HG03060 (cell line): ENCODE results near the gene CALN1.
"Not testable (repeated sequence)": the region's sequence is repeated elsewhere in the genome, so short reads cannot be mapped to it uniquely, and the experiment has no call there.

Source experiments
- ATAC-seq: cut with Tn5 transposase; IDR thresholded peaks from one replicate; pipeline ENCODE4 v1.9.1; 2021; ENCODE audit warnings: low read depth, moderate number of reproducible peaks; ENCODE audit not compliant: unreplicated experiment

Gene CALN1

DNA sequence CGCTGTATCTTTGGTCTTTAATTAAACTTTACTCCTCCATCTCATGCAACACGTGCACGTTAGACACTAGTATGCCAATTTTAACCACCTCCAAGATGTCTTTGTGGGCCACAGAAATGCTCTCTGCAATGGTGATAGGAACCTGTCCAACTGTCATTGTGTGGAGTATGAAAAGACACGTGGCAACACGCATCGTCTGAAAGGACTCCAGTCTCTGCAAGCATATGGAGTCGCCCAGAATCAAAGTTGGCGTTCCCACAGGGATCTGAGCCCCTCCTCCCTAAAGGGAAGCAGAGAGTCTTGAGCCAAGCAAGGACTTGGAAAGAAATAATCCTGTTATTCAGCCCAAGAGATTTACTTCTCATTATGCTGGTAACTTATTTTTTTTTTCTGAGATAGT, 301.1 kb downstream of the CALN1 start:
- ATAC-seq, result no peak

DNA sequence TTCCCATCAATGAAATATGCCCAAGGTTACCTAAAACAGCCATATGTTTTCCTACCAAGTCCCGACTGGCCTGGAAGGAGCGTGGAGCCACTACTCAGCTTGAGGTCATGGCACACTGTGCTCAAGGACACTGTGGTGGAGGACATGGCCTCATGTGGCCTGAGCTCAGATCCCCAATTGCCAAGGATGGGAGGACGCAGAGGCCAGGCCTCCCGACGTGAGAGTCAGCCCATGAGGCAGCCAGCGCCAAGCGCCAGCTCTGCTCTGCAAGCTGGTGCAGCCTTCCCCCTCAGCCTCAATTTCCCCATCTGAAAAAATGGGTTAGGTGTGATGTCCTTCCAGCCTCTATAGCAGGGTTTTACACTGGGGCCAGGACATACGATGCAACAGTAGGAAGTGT, 302.6 kb downstream of the CALN1 start:
- no peak for ATAC-seq

DNA sequence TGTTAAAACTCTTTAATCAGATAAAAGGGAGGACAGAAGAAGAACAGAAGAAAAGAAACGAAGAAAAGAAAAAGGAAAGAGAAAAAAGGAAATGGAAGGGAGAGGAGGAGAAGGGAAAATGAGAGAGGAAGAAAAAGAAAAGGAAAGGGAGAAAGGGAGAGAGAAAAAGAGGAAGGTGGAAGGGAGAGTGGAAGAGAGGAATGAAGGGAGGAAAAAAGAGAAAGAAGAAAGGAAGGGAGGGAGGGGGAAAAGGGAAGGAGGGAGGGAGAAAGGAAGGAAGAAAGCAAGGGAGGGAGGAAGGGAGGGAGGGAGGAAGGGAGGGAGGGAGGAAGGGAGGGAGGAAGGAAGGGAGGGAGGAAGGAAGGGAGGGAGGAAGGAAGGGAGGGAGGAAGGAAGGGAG, 305.7 kb downstream of the CALN1 start:
- ATAC-seq, result no peak

DNA sequence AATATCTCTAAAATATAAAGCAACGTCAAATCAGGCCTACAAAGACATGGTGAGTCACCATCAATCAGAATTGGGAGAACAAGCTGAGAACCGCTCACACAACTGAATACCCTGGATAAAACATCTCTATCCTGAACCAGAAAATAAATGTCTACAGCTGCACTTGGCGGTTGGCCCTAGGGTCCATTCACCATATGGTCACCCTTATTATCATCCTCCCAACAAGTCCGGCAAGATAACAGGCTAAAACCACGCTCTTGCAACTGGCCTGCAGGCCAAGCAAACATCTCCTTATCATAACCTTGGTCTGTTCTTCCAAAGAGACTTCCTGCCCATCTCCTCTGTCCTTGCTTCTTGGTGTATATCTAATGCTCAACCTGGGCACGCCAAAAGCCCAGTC, 310.7 kb downstream of the CALN1 start:
- ATAC-seq, result no peak

DNA sequence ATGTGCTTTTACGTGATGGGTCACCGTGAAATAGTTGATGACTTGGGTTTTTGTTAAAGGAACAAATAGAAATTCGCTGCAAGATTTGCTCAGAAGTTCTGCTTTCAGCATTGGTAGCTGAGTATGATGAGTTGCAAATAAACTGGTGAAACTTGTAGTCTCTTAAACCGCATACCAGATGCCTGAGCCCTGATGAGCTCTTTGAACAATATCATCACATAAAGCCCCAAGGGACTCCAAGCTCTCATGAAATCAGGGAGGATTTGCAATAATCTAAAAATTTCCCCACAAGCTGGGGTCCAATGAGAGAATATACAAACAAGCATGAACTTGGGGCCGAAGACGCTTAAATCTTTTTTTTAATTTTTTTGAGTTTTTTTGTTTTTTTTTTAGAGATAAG, 312.4 kb downstream of the CALN1 start:
- ATAC-seq, result no peak

DNA sequence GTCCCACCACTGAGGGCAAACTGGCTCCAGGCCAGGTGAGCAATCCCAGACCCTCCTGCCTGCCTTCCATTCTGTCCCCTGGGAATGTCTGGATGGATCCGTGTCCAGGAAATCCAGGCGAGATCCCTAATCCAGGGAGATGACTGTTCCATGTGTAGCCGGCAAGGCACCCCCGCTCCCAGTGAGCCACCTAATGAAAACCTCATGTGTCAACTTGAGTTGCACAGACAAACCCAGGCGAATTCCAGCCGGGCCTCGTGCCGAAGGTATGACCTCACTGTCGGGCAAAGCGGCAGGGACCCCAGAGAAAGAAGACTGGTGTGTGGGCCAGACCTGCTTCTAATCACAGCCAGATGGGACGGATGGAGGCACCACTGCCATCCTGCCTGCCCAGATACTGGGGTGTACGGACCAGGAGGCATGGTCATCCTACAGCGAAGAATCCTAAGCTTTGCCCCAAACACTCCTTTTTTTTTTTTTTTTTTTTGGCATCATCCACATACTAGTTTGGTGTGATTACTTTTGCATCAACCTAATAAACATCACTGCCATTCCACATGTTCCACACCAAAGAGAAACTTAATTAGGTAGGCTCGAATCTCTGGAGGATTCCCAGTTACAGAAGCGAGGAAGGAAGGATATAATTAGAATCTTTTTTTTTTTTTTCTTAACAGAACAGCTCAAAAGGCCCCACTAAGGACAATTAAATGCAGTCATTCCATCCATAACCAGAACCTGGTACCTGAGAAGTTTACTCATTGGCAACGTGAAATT, 313.1 kb downstream of the CALN1 start:
- ATAC-seq, result no peak

DNA sequence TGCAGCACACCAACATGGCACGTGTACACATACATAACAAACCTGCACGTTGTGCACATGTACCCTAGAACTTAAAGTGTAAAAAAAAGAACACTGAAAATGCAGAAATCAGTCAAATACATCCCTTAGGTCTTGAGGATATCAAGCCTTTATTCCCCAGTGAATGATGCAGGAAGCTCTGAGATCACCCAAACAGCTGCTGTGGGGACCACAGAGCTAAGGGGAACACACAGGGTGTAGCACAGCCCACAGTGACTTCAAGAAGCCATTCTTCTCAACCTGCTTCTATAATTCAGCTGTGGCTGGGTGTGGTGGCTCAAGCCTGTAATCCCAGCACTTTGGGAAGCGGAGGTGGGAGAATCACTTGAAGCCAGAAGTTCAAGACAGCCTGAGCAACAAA, 314.9 kb downstream of the CALN1 start:
- ATAC-seq, result no peak

DNA sequence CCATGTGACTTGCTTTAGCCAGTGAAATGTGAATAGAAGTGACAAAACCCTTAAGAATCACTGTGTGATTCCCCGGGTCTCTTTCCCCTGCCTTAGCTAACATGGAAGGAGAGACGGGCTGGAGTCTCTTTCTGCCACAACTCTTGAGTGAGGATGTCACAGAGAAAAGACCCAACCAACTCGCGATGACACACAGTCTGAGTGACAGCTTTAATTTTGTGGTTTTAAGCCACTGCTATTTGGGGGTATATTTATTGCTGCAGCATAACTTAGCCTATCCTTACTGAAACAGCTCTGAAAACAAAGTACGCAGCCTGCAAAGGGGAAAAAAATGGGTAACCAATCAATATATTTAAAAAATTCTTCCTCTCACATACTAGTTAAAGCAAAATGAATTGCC, 319.4 kb downstream of the CALN1 start:
- no peak for ATAC-seq

DNA sequence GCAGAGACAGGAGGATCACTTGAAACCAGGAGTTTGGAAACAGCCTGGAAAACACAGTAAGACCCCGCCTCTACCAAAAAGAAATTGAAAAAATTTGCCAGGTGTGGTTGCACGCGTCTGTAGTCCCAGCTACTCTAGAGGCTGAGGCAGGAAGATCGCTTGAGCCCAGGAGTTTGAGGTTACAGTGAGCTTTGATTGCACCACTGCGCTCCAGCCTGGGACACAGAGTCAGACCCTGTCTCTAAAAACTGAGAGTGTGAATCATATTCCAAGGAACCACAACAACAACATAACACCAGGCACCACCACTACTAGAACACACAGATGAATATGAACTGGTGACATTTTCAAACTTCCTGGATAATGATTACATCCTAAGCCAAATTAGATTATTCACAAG, 324.2 kb downstream of the CALN1 start:
- ATAC-seq, result no peak

DNA sequence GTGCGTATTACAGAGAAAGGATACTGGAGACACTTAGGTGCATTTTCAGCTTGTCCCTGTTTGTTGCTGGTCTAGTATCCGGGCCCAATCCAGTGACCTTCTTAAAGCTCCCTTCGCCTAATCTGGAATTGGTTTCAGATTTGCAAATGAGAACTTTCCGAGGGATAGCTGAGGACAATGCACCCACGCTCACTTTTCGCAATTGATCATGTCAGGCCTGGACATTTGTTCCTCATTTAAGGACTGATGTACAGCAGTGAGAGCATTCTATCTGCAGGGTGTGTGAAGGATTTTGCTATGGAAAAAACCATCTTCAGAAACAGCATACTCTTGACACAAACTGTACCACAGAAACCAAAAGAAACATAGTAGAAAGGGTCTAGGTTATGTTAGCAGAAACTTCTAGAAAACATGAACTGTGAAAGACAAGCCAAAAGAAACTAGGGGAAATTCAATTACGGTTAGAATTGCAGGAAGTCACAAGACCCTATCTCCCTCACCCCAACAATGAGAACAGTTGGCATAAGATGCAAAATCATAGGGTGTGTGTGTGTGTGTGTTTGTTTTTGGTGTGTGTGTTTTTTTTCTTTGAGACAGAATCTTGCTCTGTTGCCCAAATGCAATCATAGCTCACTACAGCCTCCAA, 331.1 kb downstream of the CALN1 start:
- no peak for ATAC-seq

DNA sequence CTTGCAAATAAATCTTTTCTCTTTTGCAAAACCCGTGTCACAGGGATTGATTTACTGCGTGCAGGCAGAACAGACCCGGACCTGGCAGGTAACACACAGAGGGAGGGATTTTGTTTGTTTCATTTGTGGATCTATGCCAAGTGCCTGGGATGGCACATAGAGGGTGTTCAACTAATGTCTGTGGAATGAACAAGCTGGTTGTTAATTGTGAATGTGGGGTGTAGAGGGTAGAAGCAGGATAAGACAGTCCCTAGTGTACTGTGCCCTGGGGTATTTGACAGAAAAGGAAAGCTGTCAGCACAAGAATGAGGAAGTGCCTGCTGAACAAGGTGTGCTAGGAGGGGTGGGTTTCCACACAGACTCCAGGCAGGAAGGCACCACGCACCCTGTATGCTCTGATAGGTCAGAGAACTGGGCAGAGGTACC, 331.8 kb downstream of the CALN1 start:
- no peak for ATAC-seq

DNA sequence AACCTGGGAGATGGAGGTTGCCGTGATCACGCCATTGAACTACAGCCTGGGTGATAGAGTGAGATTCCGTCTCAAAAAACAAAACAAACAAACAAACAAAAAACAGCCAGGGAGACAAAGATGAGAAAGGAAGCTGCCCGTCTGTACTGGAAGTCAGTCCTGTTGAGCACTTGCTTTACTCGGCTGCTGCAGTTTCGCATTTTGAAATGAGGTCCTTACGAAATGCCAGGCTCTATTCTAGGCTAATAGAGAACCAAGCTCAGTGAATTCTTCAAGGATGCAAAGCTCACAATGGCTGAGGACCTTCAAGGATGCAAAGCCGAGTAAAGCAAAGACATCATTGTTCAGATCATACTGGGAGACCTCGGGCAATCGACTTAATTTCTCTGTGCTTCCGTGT, 333.3 kb downstream of the CALN1 start:
- ATAC-seq, result no peak

DNA sequence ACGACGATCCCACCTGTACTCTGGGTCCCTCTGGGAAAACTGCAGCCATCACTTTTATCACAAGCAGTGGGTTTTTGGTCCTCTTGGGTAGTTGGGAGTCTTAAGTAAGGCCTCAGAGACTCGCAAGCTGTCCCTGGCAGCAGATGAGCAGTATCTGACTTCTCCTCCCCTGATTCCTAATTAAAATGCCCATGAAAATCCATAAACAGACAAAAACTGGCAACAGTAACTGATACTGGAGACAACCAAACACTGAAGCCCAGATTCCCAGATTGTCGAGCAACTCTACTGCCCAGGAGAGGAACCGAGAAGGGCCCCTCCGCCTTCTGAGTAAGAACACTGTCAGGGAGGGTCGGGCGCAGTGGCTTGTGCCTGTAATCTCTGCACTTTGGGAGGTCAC, 333.8 kb downstream of the CALN1 start:
- ATAC-seq, result no peak

DNA sequence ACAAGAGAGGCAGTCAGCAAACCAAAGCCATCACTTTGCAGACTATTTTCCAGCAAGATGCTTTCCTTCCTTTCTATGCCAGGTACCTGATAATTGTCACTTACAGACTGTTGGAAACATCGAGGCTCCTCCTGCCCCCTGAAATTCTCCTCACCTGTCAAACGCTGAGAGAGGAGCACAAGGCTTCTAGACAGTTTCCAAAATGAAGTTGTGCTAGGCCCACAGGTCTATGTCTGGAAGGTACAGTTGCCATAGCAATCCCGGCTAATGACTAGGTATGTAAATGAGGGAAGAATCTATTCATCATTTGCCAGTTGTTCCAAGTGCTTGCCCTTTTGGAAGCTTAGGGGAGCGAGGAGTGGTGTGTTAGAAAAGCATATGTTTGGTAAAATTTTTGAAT, 334.4 kb downstream of the CALN1 start:
- no peak for ATAC-seq

DNA sequence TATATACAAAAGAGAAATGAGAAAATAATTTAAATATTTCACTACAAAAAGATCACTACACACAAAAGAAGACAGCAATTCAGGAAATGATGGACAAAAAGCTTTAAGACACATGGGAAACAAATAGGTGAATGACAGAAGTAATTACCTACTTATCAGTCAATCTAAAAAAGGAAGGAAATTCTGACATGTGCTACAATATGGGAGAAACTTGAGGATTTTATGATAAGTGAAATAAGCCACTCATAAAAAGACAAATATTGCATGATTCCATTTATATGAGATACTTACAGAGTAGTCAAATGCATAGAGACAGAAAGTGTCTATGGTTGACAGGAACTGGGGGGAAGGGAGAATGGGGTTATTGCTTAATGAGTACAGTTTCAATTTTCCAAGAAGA, 339.2 kb downstream of the CALN1 start:
- ATAC-seq, result no peak

DNA sequence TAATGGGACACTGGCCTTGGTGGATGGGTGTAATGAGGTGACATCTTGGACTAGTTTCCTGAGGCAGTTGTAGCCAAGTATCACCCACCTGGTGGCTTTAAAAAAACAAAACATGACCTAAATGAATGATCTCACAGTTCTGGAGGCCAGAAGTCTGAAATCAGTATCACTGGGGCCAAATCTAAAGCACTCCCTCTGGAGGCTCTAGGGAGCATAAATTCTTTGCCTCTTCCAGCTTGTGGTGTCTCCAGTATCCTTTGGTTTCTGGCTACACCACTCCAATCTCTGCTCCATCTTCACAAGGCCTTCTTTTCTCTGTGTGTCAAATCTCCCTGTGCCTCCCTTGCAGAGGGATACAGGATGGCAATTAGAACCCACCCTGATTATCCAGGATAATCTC, 342.9 kb downstream of the CALN1 start:
- ATAC-seq, result no peak

DNA sequence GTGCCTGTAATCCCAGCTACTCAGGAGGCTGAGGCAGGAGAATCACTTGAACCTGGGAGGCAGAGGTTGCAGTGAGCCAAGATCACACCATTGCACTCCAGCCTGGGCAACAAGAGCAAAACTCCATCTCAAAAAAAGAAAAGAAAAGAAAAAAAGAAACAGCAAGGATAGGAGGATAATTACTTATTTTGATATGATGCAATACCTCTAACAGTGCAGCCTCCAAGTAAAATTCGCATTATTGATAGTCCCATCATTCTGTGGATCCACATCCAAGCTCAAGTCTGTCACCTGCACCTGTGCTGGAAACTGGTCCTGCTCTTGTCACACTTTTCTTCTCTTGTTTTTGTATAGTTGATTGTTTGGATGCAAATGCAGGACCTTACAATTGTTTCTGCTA, 346.4 kb downstream of the CALN1 start:
- ATAC-seq, result not testable (repeated sequence)

DNA sequence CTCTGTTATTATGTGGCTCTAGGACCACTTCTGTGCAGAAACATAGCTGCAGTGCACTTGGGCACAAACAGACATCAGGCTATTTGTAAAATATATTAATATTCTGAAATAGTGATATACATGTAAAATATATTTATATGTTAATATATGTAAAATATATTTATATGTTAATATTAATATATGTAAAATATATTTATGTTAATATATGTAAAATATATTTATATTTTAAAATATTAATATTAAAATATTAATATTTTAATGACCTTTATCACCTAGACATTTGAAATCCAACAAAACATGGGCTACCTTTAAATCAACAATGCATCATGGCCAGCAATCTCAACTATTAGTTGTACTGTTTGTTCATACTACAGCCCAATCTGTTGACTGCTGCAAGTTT, 347.2 kb downstream of the CALN1 start:
- ATAC-seq, result no peak

DNA sequence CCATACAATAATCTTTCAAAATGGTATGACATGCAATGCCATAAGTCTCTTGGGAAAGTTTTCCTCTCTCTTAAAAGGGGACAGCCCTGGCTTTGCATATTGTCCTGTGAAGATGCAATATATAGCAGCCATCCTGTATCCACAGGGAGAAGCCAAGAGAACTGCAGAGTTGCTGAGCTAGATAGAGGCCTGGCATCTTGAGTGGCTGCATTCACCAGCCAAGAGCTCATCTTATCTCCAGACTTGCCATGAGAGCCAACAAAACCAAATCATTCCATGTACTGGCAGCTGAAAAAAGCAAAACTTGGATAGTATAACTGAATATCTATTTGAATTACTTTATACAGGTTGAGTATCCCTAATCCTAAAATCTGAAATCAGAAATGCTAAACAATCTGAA, 348.8 kb downstream of the CALN1 start:
- ATAC-seq, result no peak

DNA sequence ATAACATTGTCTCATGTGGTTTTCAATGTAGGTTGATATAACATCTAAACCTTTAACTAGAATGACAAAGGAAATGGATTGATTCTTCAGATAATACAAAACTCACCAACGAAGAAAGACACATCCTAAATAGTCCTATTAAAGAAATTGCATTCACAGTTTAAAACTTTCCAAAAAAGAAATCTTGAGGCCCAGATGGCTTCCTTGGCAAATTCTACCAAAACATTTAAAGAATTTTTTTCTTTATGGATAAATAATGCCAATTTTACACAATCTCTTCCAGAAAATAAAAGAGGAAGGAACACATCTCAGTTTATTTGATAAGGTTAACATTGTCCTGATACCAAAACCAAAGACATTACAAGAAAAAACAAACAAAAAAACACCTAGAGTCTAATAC, 349.5 kb downstream of the CALN1 start:
- no peak for ATAC-seq

DNA sequence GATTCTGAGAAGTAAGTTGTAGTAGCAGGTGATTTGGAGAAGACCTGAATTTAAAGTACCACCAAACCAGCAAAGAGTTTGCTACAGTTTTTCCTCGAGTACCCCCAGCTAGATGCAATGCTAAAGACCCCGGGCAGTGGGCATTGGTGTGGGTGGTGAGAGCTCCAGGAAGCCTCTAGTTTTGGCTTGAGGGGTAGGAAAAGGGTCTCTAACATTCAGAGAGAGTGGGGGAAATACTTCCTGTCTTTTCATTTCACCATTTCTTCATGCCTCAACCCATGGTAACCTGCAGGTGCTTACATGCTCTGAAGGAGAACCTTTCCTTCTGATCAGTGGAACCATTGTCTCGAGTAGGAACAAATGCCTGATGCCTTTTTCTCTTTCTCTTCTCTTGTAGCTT, 352.2 kb downstream of the CALN1 start:
- ATAC-seq, result no peak

DNA sequence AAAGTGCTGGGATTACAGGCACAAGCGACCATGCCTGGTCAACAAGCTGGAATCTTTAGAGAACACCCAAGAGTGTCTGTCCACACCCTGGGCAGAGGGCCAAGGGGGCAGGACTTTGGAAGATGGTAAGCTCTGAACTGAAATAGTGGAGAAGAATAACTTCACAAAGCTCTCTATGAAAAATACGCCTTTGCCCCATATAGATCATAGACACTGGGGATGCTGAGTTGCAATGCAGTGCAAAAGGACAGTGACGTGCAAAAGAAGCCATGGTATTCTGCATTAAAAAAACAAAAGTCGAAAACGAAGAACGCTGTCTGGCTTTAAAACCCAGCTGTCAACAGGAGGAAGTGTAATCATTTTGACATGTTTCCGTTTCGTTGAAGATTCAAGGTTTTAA, 353.6 kb downstream of the CALN1 start:
- ATAC-seq, result no peak
